ENCODE data around the gene SETD3. TPM values are rescaled to one million over a fixed set of nuclear protein-coding genes. Genes with fewer than 3 reads are reported as not detected.

The SETD3 gene
- total RNA-seq, 1 donor from 2014 or later: 25.1 TPM

- no peak for ATAC-seq
Measured at GRCh38 chr14:99516871-99517642, 36.4 kb upstream of the SETD3 start.

GRCh38 chr14:99516156-99516870, 35.7 kb upstream of the SETD3 start:
- ATAC-seq: no peak
- DNase-seq (ENCODE audit: low spot score): peak; percentile 41

More at GRCh38 chr14:99516871-99517642, 36.4 kb upstream of the SETD3 start:
- DNase-seq (ENCODE audit: low spot score): peak; percentile 41

GRCh38 chr14:99515301-99516155, 34.9 kb upstream of the SETD3 start:
- ATAC-seq: no peak

GRCh38 chr14:99514552-99515300, 34.1 kb upstream of the SETD3 start:
- ATAC-seq: no peak
- DNase-seq (ENCODE audit: low spot score): peak; percentile 42

More at GRCh38 chr14:99515301-99516155, 34.9 kb upstream of the SETD3 start:
- peak; percentile 45 for DNase-seq (ENCODE audit: low spot score)

- ATAC-seq (no peak), DNase-seq (ENCODE audit: low spot score) (peak; percentile 44)
Measured at GRCh38 chr14:99513946-99514551, 33.4 kb upstream of the SETD3 start.

- ATAC-seq (no peak), DNase-seq (ENCODE audit: low spot score) (peak; percentile 43)
Measured at GRCh38 chr14:99513183-99513694, 32.6 kb upstream of the SETD3 start.

GRCh38 chr14:99512571-99513182, 32.0 kb upstream of the SETD3 start:
- no peak for ATAC-seq
- no peak for DNase-seq (ENCODE audit: low spot score)

- ATAC-seq (no peak), DNase-seq (ENCODE audit: low spot score) (no peak)
Measured at GRCh38 chr14:99512110-99512449, 31.4 kb upstream of the SETD3 start.

- ATAC-seq (no peak), DNase-seq (ENCODE audit: low spot score) (no peak)
Measured at GRCh38 chr14:99511421-99512109, 30.9 kb upstream of the SETD3 start.

- ATAC-seq: no peak
- no peak for DNase-seq (ENCODE audit: low spot score)
Measured at GRCh38 chr14:99510556-99511139, 30.0 kb upstream of the SETD3 start.

GRCh38 chr14:99509871-99510555, 29.4 kb upstream of the SETD3 start:
- ATAC-seq (no peak), DNase-seq (ENCODE audit: low spot score) (no peak)

GRCh38 chr14:99508896-99509629, 28.4 kb upstream of the SETD3 start:
- DNase-seq (ENCODE audit: low spot score) (peak; percentile 92), ATAC-seq (peak; percentile 87)

GRCh38 chr14:99507860-99508640, 27.4 kb upstream of the SETD3 start:
- ATAC-seq (peak; percentile 5), DNase-seq (ENCODE audit: low spot score) (no peak)

GRCh38 chr14:99506276-99506675, 25.6 kb upstream of the SETD3 start:
- ATAC-seq (no peak), DNase-seq (ENCODE audit: low spot score) (no peak)

GRCh38 chr14:99505089-99505488, 24.4 kb upstream of the SETD3 start:
- ATAC-seq: no peak
- no peak for DNase-seq (ENCODE audit: low spot score)

GRCh38 chr14:99503848-99504453, 23.3 kb upstream of the SETD3 start:
- no peak for DNase-seq (ENCODE audit: low spot score)
- ATAC-seq: no peak

Measured in left lobe of liver (tissue), 2 donors.